ENCODE measurements around the gene TCN2. TPM values are rescaled to one million over a fixed set of nuclear protein-coding genes. Genes with fewer than 3 reads are reported as not detected.

Gene TCN2
- total and polyA plus RNA-seq, 9 of the 15 experiments (the other 6 are each of a cell fraction or from before 2014, with no cell fraction given): 0.88 to 5.4 (median 1.7) TPM

- TF ChIP-seq, protein P1, sequence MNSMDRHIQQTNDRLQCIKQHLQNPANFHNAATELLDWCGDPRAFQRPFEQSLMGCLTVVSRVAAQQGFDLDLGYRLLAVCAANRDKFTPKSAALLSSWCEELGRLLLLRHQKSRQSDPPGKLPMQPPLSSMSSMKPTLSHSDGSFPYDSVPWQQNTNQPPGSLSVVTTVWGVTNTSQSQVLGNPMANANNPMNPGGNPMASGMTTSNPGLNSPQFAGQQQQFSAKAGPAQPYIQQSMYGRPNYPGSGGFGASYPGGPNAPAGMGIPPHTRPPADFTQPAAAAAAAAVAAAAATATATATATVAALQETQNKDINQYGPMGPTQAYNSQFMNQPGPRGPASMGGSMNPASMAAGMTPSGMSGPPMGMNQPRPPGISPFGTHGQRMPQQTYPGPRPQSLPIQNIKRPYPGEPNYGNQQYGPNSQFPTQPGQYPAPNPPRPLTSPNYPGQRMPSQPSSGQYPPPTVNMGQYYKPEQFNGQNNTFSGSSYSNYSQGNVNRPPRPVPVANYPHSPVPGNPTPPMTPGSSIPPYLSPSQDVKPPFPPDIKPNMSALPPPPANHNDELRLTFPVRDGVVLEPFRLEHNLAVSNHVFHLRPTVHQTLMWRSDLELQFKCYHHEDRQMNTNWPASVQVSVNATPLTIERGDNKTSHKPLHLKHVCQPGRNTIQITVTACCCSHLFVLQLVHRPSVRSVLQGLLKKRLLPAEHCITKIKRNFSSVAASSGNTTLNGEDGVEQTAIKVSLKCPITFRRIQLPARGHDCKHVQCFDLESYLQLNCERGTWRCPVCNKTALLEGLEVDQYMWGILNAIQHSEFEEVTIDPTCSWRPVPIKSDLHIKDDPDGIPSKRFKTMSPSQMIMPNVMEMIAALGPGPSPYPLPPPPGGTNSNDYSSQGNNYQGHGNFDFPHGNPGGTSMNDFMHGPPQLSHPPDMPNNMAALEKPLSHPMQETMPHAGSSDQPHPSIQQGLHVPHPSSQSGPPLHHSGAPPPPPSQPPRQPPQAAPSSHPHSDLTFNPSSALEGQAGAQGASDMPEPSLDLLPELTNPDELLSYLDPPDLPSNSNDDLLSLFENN (IDR thresholded peaks at IDR 0.05; ENCODE audit: low read depth in 2 of 2, low read length in 2 of 2): no peak
Measured at GRCh38 chr22:30674482-30674881, 67.5 kb downstream of the TCN2 start (continued).

- Histone ChIP-seq H3K27me3 (ENCODE audit: control insufficient read depth in 2 of 2, insufficient read depth in 2 of 2, low read length in 2 of 2) (no peaks in the 10 kb centered on the region), H2AFZ (ENCODE audit: low read depth, low read length) (peak overlapping the region; percentile 63), H3K9ac (ENCODE audit: insufficient read depth in 1 of 2, low read depth in 2 of 2, low read length in 2 of 2) (no peak overlapping the region), H3K79me2 (ENCODE audit: control insufficient read depth, insufficient read depth, low read length) (no peaks in the 10 kb centered on the region), H4K20me1 (replicated peaks; ENCODE audit: control insufficient read depth, insufficient read depth, low read length) (no peaks in the 10 kb centered on the region), H3K9me3 (replicated peaks; ENCODE audit: control insufficient read depth, insufficient read depth, low read depth, low read length) (no peaks in the 10 kb centered on the region), H3K9me1 (ENCODE audit: control insufficient read depth, insufficient read depth, low read length) (no peaks in the 10 kb centered on the region), H3K4me3 (no peak overlapping the region), H3K4me1 (replicated peaks in 1 of 2; ENCODE audit: control insufficient read depth in 2 of 2, insufficient read depth in 2 of 2, low read length in 2 of 2) (peaks cover 15 to 19% of the 10 kb centered on the region in 2 experiments; a peak in 4 of 5 replicates), H3K27ac (ENCODE audit: extremely low read depth, low read depth, low read length) (no peak overlapping the region), H3K36me3 (ENCODE audit: control insufficient read depth, insufficient read depth, low read length) (no peaks in the 10 kb centered on the region), H3K4me2 (ENCODE audit: insufficient read depth, low read length) (no peak overlapping the region)
- ATAC-seq (no peak; the same call in 2 of the 3 replicates), DNase-seq (ENCODE audit: extremely low read depth in 1 of 4, low spot score in 3 of 4) (peak in 3 of 4 experiments; percentile 50 to 62 (median 59)), FAIRE-seq (peak; percentile 19)
- in situ Hi-C loops (cut with MboI): no loop called here
- ChIA-PET CTCF (ENCODE audit: low intra/inter-chr PET ratio) (no interaction called here), POLR2A (interaction anchor here (0.6 to 2.1 kb wide), 2 partner anchors 9 to 324 kb away, joined by 3 to 5 read pairs; no protein-coding TSS in a partner anchor)
- BruUV-seq (replicated peaks): no TSS peak
- WGBS (ENCODE audit: insufficient coverage, low coverage, missing lambda C conversion rate): 22% methylated on average over 9 of the region's 9 CpGs
- intact Hi-C loops (cut with micrococcal nuclease): no loop called here
- TF ChIP-seq BRD9 (IDR thresholded peaks at IDR 0.05; ENCODE audit: low read depth, partially characterized antibody): no peak
- TF ChIP-seq NCOR1 (IDR thresholded peaks at IDR 0.05): peak; percentile 50; the same call in 1 of the 2 replicates
- 0 out of 2 replicates have a peak, but pooled peaks have one; percentile 18 for TF ChIP-seq MTA2 (IDR thresholded peaks at IDR 0.05; ENCODE audit: low read depth)
- peak; percentile 53; the same call in 1 of the 2 replicates for TF ChIP-seq TEAD4 (IDR thresholded peaks at IDR 0.05; ENCODE audit: low read length)
- no peak for TF ChIP-seq TEAD4 (CRISPR knock-in tag; IDR thresholded peaks at IDR 0.05; ENCODE audit: borderline replicate concordance)
- peak; percentile 84 for TF ChIP-seq L3MBTL2 (IDR thresholded peaks at IDR 0.05)
- TF ChIP-seq TFE3 (CRISPR knock-in tag; IDR thresholded peaks at IDR 0.05): no peak
- TF ChIP-seq, protein P2, sequence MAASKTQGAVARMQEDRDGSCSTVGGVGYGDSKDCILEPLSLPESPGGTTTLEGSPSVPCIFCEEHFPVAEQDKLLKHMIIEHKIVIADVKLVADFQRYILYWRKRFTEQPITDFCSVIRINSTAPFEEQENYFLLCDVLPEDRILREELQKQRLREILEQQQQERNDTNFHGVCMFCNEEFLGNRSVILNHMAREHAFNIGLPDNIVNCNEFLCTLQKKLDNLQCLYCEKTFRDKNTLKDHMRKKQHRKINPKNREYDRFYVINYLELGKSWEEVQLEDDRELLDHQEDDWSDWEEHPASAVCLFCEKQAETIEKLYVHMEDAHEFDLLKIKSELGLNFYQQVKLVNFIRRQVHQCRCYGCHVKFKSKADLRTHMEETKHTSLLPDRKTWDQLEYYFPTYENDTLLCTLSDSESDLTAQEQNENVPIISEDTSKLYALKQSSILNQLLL (CRISPR knock-in tag; IDR thresholded peaks at IDR 0.05; ENCODE audit: borderline replicate concordance): no peak
- no peak for TF ChIP-seq NEUROD1 (IDR thresholded peaks at IDR 0.05; ENCODE audit: borderline replicate concordance, low read depth, low read length, partially characterized antibody)
- no peak for TF ChIP-seq RAD51 (IDR thresholded peaks at IDR 0.05; ENCODE audit: borderline replicate concordance, low read depth)
- no peak for TF ChIP-seq KLF1 (tag; IDR thresholded peaks at IDR 0.05)
- no peak for TF ChIP-seq ZNF551 (CRISPR knock-in tag; IDR thresholded peaks at IDR 0.05)
- no peak for TF ChIP-seq NBN (IDR thresholded peaks at IDR 0.05; ENCODE audit: low read depth)
- TF ChIP-seq ARID1B (IDR thresholded peaks at IDR 0.05): peak; percentile 77
- TF ChIP-seq POU5F1 (IDR thresholded peaks at IDR 0.05; ENCODE audit: borderline replicate concordance, low read depth, low read length, partially characterized antibody): no peak
Measured at GRCh38 chr22:30675436-30675835, 68.5 kb downstream of the TCN2 start.

Data from K562 (cell line).